Measurements from ENCODE around the gene CREBRF. TPM values are rescaled to one million over a fixed set of nuclear protein-coding genes. Genes with fewer than 3 reads are reported as not detected.

Gene CREBRF
- total and polyA plus RNA-seq, 2 of the 4 experiments (the other 2 are of a cell fraction): 3.2 to 16.1 TPM

DNA sequence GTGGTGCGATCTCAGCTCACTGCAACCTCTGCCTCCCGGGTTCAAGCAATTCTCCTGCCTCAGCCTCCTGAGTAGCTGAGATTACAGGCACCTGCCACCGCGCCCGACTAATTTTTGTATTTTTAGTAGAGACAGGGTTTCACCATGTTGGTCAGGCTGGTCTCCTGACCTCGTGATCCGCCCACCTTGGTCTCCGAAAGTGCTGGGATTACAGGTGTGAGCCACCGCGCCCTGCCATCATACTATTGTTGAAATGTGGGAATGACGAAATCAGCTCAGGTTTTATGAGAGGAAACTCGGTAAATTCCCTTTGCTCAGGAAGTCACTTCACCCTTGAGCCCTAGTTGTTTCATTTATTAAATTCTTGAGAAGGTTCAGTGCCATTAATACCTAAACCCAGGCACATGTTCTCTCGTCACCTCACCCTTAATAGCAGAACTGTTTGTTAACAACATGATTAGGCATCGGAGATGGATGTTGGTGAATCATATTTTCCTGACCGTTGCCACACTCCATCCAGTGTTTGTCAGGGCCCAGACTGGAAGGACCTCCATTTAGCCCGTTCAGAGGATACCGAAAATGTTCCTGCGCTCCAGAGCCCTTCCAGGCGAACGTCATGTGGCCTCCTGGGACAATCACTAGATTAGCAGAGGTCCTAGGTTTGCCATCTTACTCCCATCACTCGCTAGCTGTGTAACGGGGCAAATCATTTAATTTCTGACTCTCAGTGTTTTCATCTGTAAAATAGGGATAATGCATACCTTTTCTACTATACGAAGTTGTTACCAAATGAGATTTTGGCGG is 20.0 kb upstream of the CREBRF start (continued):
- TF ChIP-seq FOS (IDR thresholded peaks at IDR 0.05; ENCODE audit: low read depth, low read length) (no peak), BHLHE40 (IDR thresholded peaks at IDR 0.05; ENCODE audit: low read depth, low read length) (no peak)

DNA sequence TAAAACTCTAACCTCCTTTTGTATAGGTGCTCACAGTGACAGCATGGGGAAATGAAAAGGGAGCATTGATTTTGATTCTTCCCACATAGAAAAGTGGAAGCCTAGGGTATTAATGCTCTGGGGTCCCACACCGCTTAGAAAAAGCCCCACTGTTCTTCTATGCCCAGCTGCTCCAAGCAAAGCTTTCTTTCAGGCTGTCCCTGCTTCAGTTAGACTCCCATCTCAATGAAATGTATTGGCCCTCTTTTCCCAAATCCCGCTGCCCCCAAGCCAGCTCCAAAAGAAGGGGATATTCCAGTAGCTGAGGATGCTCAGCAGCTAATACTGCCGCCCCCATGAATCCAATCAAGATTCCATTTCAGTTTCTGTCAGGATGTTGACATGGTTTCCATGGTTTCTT is 17.0 kb upstream of the CREBRF start:
- Histone ChIP-seq H2AK9ac (replicated peaks; ENCODE audit: low read depth, low read length, poor library complexity) (no peak overlapping the region), H3K79me1 (ENCODE audit: low read depth in 1 of 2, low read length in 2 of 2) (peaks cover 16 to 18% of the 10 kb centered on the region in 2 experiments), H3K14ac (replicated peaks; ENCODE audit: low read depth, low read length) (no peak overlapping the region), H3K9me1 (ENCODE audit: insufficient read depth, low read length) (peaks cover 9% of the 10 kb centered on the region; the same call in 1 of the 2 replicates), H3K4me2 (ENCODE audit: low read depth, low read length) (no peak overlapping the region), H2BK15ac (ENCODE audit: low read depth, low read length) (no peak overlapping the region), H4K8ac (ENCODE audit: low read depth in 2 of 2, low read length in 2 of 2) (no peak overlapping the region), H2BK20ac (ENCODE audit: low read depth, low read length) (no peak overlapping the region), H2AK5ac (ENCODE audit: low read depth, low read length) (no peak overlapping the region), H2BK5ac (ENCODE audit: low read depth, low read length, poor library complexity, severe bottlenecking) (no peak overlapping the region), H3K4ac (ENCODE audit: low read depth, low read length) (no peak overlapping the region), H2AFZ (replicated peaks; ENCODE audit: low read length, poor library complexity) (no peak overlapping the region), H4K91ac (ENCODE audit: insufficient read depth, low read depth, low read length) (no peak overlapping the region), H3K9me3 (ENCODE audit: control insufficient read depth, insufficient read depth, low read length) (peaks cover 7% of the 10 kb centered on the region), H3K9ac (ENCODE audit: low read depth, low read length) (no peak overlapping the region), H3K56ac (ENCODE audit: extremely low read depth, insufficient read depth, low read length) (no peak overlapping the region), H3K27ac (ENCODE audit: insufficient read depth, low read length) (no peak overlapping the region), H3K36me3 (ENCODE audit: control insufficient read depth, insufficient read depth, low read length) (peaks cover 11% of the 10 kb centered on the region), H4K20me1 (ENCODE audit: insufficient read depth, low read length) (no peaks in the 10 kb centered on the region), H3K18ac (ENCODE audit: low read depth, low read length) (peak overlapping the region; percentile 31; the same call in 1 of the 2 replicates), H3K4me1 (ENCODE audit: control insufficient read depth, insufficient read depth, low read length) (peaks cover 18% of the 10 kb centered on the region), H4K5ac (ENCODE audit: low read depth, low read length) (no peak overlapping the region), H3K4me3 (ENCODE audit: insufficient read depth, low read depth, low read length) (no peak overlapping the region), H3K23ac (ENCODE audit: low read depth, low read length) (no peak overlapping the region), H2BK120ac (ENCODE audit: low read depth, low read length) (no peak overlapping the region), H3K27me3 (ENCODE audit: control insufficient read depth, insufficient read depth, low read length) (no peaks in the 10 kb centered on the region)
- intact Hi-C loops (cut with micrococcal nuclease) (no loop called here), dilution Hi-C loops (cut with HindIII; ENCODE audit: low sequenced_read_pairs, unreplicated experiment) (no loop called here), in situ Hi-C loops (cut with MboI; ENCODE audit: low sequenced_read_pairs) (no loop called here)
- ChIA-PET CTCF (no interaction called here), POLR2A (ENCODE audit: unreplicated experiment) (interaction anchor here (0.6 kb wide), 1 partner anchor 43 kb away, joined by 4 read pairs; no protein-coding TSS in a partner anchor)
- BruUV-seq (replicated peaks): no TSS peak
- no CpG with 5 or more reads among the region's 3 CpGs for WGBS, 2 experiments (ENCODE audit: extremely low coverage in 2 of 2, insufficient read length in 1 of 2)
- ATAC-seq (ENCODE audit: low read depth): no peak
- DNase-seq: no peak
- no peak for TF ChIP-seq MXI1 (IDR thresholded peaks at IDR 0.05; ENCODE audit: borderline replicate concordance, low read depth, low read length)
- no peak for TF ChIP-seq SMC3 (IDR thresholded peaks at IDR 0.05; ENCODE audit: low read depth, low read length)
- TF ChIP-seq RFX5 (IDR thresholded peaks at IDR 0.05; ENCODE audit: low read depth, low read length): no peak
- TF ChIP-seq, protein P1, sequence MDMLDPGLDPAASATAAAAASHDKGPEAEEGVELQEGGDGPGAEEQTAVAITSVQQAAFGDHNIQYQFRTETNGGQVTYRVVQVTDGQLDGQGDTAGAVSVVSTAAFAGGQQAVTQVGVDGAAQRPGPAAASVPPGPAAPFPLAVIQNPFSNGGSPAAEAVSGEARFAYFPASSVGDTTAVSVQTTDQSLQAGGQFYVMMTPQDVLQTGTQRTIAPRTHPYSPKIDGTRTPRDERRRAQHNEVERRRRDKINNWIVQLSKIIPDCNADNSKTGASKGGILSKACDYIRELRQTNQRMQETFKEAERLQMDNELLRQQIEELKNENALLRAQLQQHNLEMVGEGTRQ (IDR thresholded peaks at IDR 0.05; ENCODE audit: low read depth, low read length): no peak
- TF ChIP-seq BHLHE40 (IDR thresholded peaks at IDR 0.05; ENCODE audit: low read depth, low read length): no peak
- no peak for TF ChIP-seq RCOR1 (IDR thresholded peaks at IDR 0.05; ENCODE audit: insufficient replicate concordance, low read length)
- TF ChIP-seq, protein P2, sequence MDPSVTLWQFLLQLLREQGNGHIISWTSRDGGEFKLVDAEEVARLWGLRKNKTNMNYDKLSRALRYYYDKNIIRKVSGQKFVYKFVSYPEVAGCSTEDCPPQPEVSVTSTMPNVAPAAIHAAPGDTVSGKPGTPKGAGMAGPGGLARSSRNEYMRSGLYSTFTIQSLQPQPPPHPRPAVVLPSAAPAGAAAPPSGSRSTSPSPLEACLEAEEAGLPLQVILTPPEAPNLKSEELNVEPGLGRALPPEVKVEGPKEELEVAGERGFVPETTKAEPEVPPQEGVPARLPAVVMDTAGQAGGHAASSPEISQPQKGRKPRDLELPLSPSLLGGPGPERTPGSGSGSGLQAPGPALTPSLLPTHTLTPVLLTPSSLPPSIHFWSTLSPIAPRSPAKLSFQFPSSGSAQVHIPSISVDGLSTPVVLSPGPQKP (IDR thresholded peaks at IDR 0.05; ENCODE audit: borderline replicate concordance, low read depth, low read length): no peak
- TF ChIP-seq CEBPB (IDR thresholded peaks at IDR 0.05; ENCODE audit: low read depth, low read length): no peak
- TF ChIP-seq FOS (IDR thresholded peaks at IDR 0.05; ENCODE audit: low read depth, low read length): no peak
- TF ChIP-seq CHD1 (IDR thresholded peaks at IDR 0.05; ENCODE audit: low read depth, low read length): no peak
- TF ChIP-seq POLR2A (IDR thresholded peaks at IDR 0.05; ENCODE audit: low read depth, low read length): no peak
- TF ChIP-seq NFE2L2 (IDR thresholded peaks at IDR 0.05; ENCODE audit: low read depth, low read length): no peak
- no peak for TF ChIP-seq MAFK (IDR thresholded peaks at IDR 0.05; ENCODE audit: low read depth, low read length)
- no peak for TF ChIP-seq MAZ (IDR thresholded peaks at IDR 0.05; ENCODE audit: borderline replicate concordance, low read depth, low read length)

Data from IMR-90 (cell line).